ENCODE measurements around the gene FAM229A.

DNA sequence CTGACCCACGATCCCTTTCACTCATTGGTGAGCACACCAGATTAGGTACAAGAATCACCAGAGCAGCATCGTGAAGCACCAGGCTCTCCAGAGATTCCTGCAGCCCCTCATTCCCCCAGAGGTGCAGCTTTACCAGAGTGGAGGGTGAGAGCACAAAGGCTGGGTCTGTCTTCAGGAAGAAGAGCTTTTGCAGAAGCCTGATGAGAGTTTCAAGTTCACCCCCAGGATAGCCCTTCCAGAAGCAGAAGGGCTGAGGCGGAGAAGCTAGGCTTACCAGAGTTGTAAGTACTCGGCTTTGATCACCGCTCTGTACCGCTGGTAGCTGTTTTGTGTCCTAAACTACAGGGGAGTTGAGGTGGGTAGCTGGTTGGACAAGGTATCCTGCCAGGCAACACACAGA is 3.2 kb upstream of the FAM229A start:
- TF ChIP-seq, protein P1, sequence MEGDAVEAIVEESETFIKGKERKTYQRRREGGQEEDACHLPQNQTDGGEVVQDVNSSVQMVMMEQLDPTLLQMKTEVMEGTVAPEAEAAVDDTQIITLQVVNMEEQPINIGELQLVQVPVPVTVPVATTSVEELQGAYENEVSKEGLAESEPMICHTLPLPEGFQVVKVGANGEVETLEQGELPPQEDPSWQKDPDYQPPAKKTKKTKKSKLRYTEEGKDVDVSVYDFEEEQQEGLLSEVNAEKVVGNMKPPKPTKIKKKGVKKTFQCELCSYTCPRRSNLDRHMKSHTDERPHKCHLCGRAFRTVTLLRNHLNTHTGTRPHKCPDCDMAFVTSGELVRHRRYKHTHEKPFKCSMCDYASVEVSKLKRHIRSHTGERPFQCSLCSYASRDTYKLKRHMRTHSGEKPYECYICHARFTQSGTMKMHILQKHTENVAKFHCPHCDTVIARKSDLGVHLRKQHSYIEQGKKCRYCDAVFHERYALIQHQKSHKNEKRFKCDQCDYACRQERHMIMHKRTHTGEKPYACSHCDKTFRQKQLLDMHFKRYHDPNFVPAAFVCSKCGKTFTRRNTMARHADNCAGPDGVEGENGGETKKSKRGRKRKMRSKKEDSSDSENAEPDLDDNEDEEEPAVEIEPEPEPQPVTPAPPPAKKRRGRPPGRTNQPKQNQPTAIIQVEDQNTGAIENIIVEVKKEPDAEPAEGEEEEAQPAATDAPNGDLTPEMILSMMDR (conservative IDR thresholded peaks at IDR 0.05; ENCODE audit: low read depth in 2 of 2), result no peak
- TF ChIP-seq EZH2phosphoT487 (IDR thresholded peaks at IDR 0.05; ENCODE audit: unreplicated experiment) (no peak), JUNB (IDR thresholded peaks at IDR 0.05; ENCODE audit: unreplicated experiment) (no peak), POLR2AphosphoS5 (IDR thresholded peaks at IDR 0.05; ENCODE audit: low read depth) (no peak), EZH2 (IDR thresholded peaks at IDR 0.05; ENCODE audit: low read depth, unreplicated experiment) (no peak), CREB1 (CRISPR knock-in tag; IDR thresholded peaks at IDR 0.05; ENCODE audit: low read depth) (no peak), NANOG (IDR thresholded peaks at IDR 0.05; ENCODE audit: borderline replicate concordance) (no peak)
- TF ChIP-seq, protein P2, sequence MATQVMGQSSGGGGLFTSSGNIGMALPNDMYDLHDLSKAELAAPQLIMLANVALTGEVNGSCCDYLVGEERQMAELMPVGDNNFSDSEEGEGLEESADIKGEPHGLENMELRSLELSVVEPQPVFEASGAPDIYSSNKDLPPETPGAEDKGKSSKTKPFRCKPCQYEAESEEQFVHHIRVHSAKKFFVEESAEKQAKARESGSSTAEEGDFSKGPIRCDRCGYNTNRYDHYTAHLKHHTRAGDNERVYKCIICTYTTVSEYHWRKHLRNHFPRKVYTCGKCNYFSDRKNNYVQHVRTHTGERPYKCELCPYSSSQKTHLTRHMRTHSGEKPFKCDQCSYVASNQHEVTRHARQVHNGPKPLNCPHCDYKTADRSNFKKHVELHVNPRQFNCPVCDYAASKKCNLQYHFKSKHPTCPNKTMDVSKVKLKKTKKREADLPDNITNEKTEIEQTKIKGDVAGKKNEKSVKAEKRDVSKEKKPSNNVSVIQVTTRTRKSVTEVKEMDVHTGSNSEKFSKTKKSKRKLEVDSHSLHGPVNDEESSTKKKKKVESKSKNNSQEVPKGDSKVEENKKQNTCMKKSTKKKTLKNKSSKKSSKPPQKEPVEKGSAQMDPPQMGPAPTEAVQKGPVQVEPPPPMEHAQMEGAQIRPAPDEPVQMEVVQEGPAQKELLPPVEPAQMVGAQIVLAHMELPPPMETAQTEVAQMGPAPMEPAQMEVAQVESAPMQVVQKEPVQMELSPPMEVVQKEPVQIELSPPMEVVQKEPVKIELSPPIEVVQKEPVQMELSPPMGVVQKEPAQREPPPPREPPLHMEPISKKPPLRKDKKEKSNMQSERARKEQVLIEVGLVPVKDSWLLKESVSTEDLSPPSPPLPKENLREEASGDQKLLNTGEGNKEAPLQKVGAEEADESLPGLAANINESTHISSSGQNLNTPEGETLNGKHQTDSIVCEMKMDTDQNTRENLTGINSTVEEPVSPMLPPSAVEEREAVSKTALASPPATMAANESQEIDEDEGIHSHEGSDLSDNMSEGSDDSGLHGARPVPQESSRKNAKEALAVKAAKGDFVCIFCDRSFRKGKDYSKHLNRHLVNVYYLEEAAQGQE (IDR thresholded peaks at IDR 0.05; ENCODE audit: unreplicated experiment), result no peak
- TF ChIP-seq, protein P3, sequence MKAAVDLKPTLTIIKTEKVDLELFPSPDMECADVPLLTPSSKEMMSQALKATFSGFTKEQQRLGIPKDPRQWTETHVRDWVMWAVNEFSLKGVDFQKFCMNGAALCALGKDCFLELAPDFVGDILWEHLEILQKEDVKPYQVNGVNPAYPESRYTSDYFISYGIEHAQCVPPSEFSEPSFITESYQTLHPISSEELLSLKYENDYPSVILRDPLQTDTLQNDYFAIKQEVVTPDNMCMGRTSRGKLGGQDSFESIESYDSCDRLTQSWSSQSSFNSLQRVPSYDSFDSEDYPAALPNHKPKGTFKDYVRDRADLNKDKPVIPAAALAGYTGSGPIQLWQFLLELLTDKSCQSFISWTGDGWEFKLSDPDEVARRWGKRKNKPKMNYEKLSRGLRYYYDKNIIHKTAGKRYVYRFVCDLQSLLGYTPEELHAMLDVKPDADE (IDR thresholded peaks at IDR 0.05), result no peak

Measured in GM23338 (cell line).